ENCODE results near the gene TNNC1. TPM values are rescaled to one million over a fixed set of nuclear protein-coding genes. Genes with fewer than 3 reads are reported as not detected.

TNNC1 gene
- total and polyA plus RNA-seq, 2 of the 13 experiments (the other 11 are each of a cell fraction or from before 2014, with no cell fraction given) = 11.8 to 36.4 TPM

GRCh38 chr3:52451237-52452083, 2.4 kb downstream of the TNNC1 start (continued):
- TF ChIP-seq GABPA (IDR thresholded peaks at IDR 0.05; ENCODE audit: low read depth, low read length) (no peak), GABPA (CRISPR knock-in tag; IDR thresholded peaks at IDR 0.05; ENCODE audit: low read depth) (peak; percentile 24; the same call in 1 of the 2 replicates), PRMT3 (CRISPR knock-in tag; IDR thresholded peaks at IDR 0.05; ENCODE audit: borderline replicate concordance, low read depth) (no peak), RFX3 (CRISPR knock-in tag; IDR thresholded peaks at IDR 0.05) (no peak), KDM6A (CRISPR knock-in tag; IDR thresholded peaks at IDR 0.05; ENCODE audit: low read depth) (no peak), PHF5A (CRISPR knock-in tag; IDR thresholded peaks at IDR 0.05; ENCODE audit: low read depth, unreplicated experiment) (no peak), ZSCAN29 (CRISPR knock-in tag; conservative IDR thresholded peaks at IDR 0.05) (no peak), RNF2 (conservative IDR thresholded peaks at IDR 0.05; ENCODE audit: low read depth) (no peak), HDAC1 (CRISPR knock-in tag; IDR thresholded peaks at IDR 0.05) (no peak), ZNF512 (CRISPR knock-in tag; IDR thresholded peaks at IDR 0.05) (no peak), REPIN1 (CRISPR knock-in tag; IDR thresholded peaks at IDR 0.05; ENCODE audit: borderline replicate concordance, low read depth) (0 out of 2 replicates have a peak, but pooled peaks have one; percentile 26), ZBED4 (CRISPR knock-in tag; IDR thresholded peaks at IDR 0.05; ENCODE audit: borderline replicate concordance) (no peak), ERF (CRISPR knock-in tag; IDR thresholded peaks at IDR 0.05) (no peak), FOSL1 (CRISPR knock-in tag; IDR thresholded peaks at IDR 0.05; ENCODE audit: borderline replicate concordance) (no peak), RFXAP (CRISPR knock-in tag; IDR thresholded peaks at IDR 0.05; ENCODE audit: borderline replicate concordance) (no peak), EZH2 (conservative IDR thresholded peaks at IDR 0.05; ENCODE audit: low read depth, low read length) (no peak), AGO1 (IDR thresholded peaks at IDR 0.05; ENCODE audit: low read depth, low read length, poor library complexity, severe bottlenecking) (no peak), THAP9 (CRISPR knock-in tag; IDR thresholded peaks at IDR 0.05; ENCODE audit: borderline replicate concordance) (peak; percentile 20; the same call in 1 of the 2 replicates)
- TF ChIP-seq, protein P1, sequence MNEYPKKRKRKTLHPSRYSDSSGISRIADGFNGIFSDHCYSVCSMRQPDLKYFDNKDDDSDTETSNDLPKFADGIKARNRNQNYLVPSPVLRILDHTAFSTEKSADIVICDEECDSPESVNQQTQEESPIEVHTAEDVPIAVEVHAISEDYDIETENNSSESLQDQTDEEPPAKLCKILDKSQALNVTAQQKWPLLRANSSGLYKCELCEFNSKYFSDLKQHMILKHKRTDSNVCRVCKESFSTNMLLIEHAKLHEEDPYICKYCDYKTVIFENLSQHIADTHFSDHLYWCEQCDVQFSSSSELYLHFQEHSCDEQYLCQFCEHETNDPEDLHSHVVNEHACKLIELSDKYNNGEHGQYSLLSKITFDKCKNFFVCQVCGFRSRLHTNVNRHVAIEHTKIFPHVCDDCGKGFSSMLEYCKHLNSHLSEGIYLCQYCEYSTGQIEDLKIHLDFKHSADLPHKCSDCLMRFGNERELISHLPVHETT (CRISPR knock-in tag; conservative IDR thresholded peaks at IDR 0.05) = no peak

Measured in HepG2 (cell line).